Measurements from ENCODE around the gene DQX1. TPM values are rescaled to one million over a fixed set of nuclear protein-coding genes. Genes with fewer than 3 reads are reported as not detected.

DQX1 gene
- total and polyA plus RNA-seq, 9 of the 15 experiments (the other 6 are each of a cell fraction or from before 2014, with no cell fraction given), result 0.04 to 0.38 (median 0.18) TPM; not detected in 1

- TF ChIP-seq POLR2G (IDR thresholded peaks at IDR 0.05; ENCODE audit: low read depth, low read length) (peak; percentile 40; the same call in 1 of the 2 replicates), BRF2 (IDR thresholded peaks at IDR 0.05; ENCODE audit: borderline replicate concordance, insufficient read depth, insufficient read length) (no peak), PBX2 (CRISPR knock-in tag; IDR thresholded peaks at IDR 0.05; ENCODE audit: low read depth) (no peak), PBX2 (tag; conservative IDR thresholded peaks at IDR 0.05; ENCODE audit: low read depth) (no peak), ZNF239 (CRISPR knock-in tag; IDR thresholded peaks at IDR 0.05) (no peak), CLOCK (CRISPR knock-in tag; IDR thresholded peaks at IDR 0.05; ENCODE audit: borderline replicate concordance) (no peak), HOXB6 (CRISPR knock-in tag; IDR thresholded peaks at IDR 0.05; ENCODE audit: borderline replicate concordance) (no peak), ZNF609 (CRISPR knock-in tag; IDR thresholded peaks at IDR 0.05; ENCODE audit: borderline replicate concordance) (no peak), FOXJ2 (tag; IDR thresholded peaks at IDR 0.05) (no peak), NR2C1 (IDR thresholded peaks at IDR 0.05) (no peak), NR2C1 (tag; IDR thresholded peaks at IDR 0.05) (no peak), NR0B1 (IDR thresholded peaks at IDR 0.05; ENCODE audit: partially characterized antibody) (no peak), ZNF24 (IDR thresholded peaks at IDR 0.05) (no peak), HES1 (IDR thresholded peaks at IDR 0.05; ENCODE audit: low read depth) (no peak)
These were observed 18.0 kb downstream of the DQX1 start (continued) for GRCh38 chr2:74507926-74508520.

Data from K562 (cell line).